H54 (cell line): ENCODE results near the gene OR6C75.

ENCODE experiments used
- DNase-seq: peaks from one replicate; pipeline ENCODE4 v3.0.0; 2011; ENCODE audit warnings: low spot score, mixed read lengths; ENCODE audit not compliant: insufficient read length
- FAIRE-seq: peaks from 3 replicates; lab custom pipeline; 2011; peaks lifted over from hg19 to GRCh38; lab: Jason Lieb, UNC
- POLR2A ChIP-seq: IDR thresholded peaks from 2 replicates; pipeline ENCODE4 v1.6.1; 2011; ENCODE audit warnings: low read depth, mild to moderate bottlenecking, low read length

The OR6C75 gene

GRCh38 chr12:55416961-55417360 lies 54.2 kb downstream of the OR6C75 start:
- FAIRE-seq = no peak
- DNase-seq = no peak
- TF ChIP-seq POLR2A = no peak
